HEK293 (cell line): ENCODE results near the gene SGSM2.

ENCODE experiments used
- CTCF ChIA-PET: fragments of 350-600 bp; formaldehyde crosslinking; extraction: SDS; loops from one replicate; lab custom pipeline; 2021; ENCODE audit warnings: antibody characterized with exemption; lab: Yijun Ruan, JAX
- POLR2A ChIA-PET: fragments of 300-600 bp; formaldehyde crosslinking; extraction: SDS; loops from one replicate; lab custom pipeline; 2020; ENCODE audit warnings: antibody characterized with exemption, inconsistent platforms; lab: Yijun Ruan, JAX
- H3K27ac ChIP-seq: fragments of 200-500 bp; sonication (Bioruptor generic); 2 replicates; pipeline ENCODE4 v1.5.1; 2014; ENCODE audit warnings: low read depth, low read length, control low read depth, inconsistent platforms; ENCODE audit errors: extremely low read depth
- H3K36me3 ChIP-seq, 2 experiments: fragments of 200-500 bp in 1 of 2; sonication (Bioruptor generic) in 1 of 2; 1 replicate in 1 of 2; 2 replicates in 1 of 2; pipeline ENCODE4 v1.5.1; 2014 to 2017; ENCODE audit warnings: inconsistent platforms in 2 of 2, low read length in 2 of 2; ENCODE audit not compliant: control insufficient read depth in 2 of 2, insufficient read depth in 1 of 2
- H3K4me1 ChIP-seq: fragments of 200-500 bp; sonication (Bioruptor generic); 2 replicates; pipeline ENCODE4 v1.5.1; 2014; ENCODE audit warnings: mild to moderate bottlenecking, low read length, inconsistent platforms; ENCODE audit not compliant: control insufficient read depth, insufficient read depth
- H3K4me3 ChIP-seq: 2 replicates; pipeline ENCODE4 v1.5.1; 2011; ENCODE audit warnings: low read depth, mild to moderate bottlenecking, control low read depth, low read length, moderate library complexity
- H3K9me3 ChIP-seq: fragments of 200-500 bp; sonication (Bioruptor generic); 2 replicates; pipeline ENCODE4 v1.5.1; 2014; ENCODE audit warnings: low read depth, low read length, inconsistent platforms; ENCODE audit not compliant: control insufficient read depth, insufficient read depth
- RBAK ChIP-seq: fragments of 450-650 bp; formaldehyde crosslinking; IDR thresholded peaks from 2 replicates; pipeline ENCODE4 v1.5.1; 2016; ENCODE audit warnings: missing biosample characterization, missing genetic modification characterization
- SCRT1 ChIP-seq: fragments of 450-650 bp; formaldehyde crosslinking; IDR thresholded peaks from 2 replicates; pipeline ENCODE4 v1.5.1; 2016; ENCODE audit warnings: missing biosample characterization, missing genetic modification characterization, borderline replicate concordance
- SCRT2 ChIP-seq: fragments of 450-650 bp; formaldehyde crosslinking; IDR thresholded peaks from 2 replicates; pipeline ENCODE4 v1.5.1; 2016; ENCODE audit warnings: missing biosample characterization, missing genetic modification characterization
- ZBTB20 ChIP-seq: fragments of 450-650 bp; formaldehyde crosslinking; IDR thresholded peaks from 2 replicates; pipeline ENCODE4 v1.5.1; 2016; ENCODE audit warnings: missing biosample characterization, missing genetic modification characterization
- ZEB2 ChIP-seq: fragments of 450-650 bp; formaldehyde crosslinking; IDR thresholded peaks from 2 replicates; pipeline ENCODE4 v1.5.1; 2016; ENCODE audit warnings: missing biosample characterization, missing genetic modification characterization
- ZNF148 ChIP-seq: fragments of 450-650 bp; formaldehyde crosslinking; IDR thresholded peaks from 2 replicates; pipeline ENCODE4 v1.5.0; 2017; ENCODE audit warnings: missing biosample characterization, missing genetic modification characterization, borderline replicate concordance
- ZNF280C ChIP-seq: fragments of 450-650 bp; formaldehyde crosslinking; IDR thresholded peaks from 2 replicates; pipeline ENCODE4 v1.5.1; 2016; ENCODE audit warnings: missing biosample characterization, missing genetic modification characterization
- ZNF544 ChIP-seq: fragments of 450-650 bp; formaldehyde crosslinking; IDR thresholded peaks from 2 replicates; pipeline ENCODE4 v1.5.0; 2017; ENCODE audit warnings: missing biosample characterization, missing genetic modification characterization
- ZNF629 ChIP-seq: fragments of 450-650 bp; formaldehyde crosslinking; IDR thresholded peaks from 2 replicates; pipeline ENCODE4 v1.5.1; 2017; ENCODE audit warnings: missing biosample characterization, missing genetic modification characterization
- ZSCAN30 ChIP-seq: fragments of 450-650 bp; IDR thresholded peaks from 2 replicates; pipeline ENCODE4 v1.5.1; 2018; ENCODE audit warnings: missing biosample characterization, mild to moderate bottlenecking, missing genetic modification characterization, moderate library complexity
- ZXDB ChIP-seq: fragments of 450-650 bp; formaldehyde crosslinking; IDR thresholded peaks from 2 replicates; pipeline ENCODE4 v1.5.1; 2016; ENCODE audit warnings: missing biosample characterization, missing genetic modification characterization
- TF ChIP-seq, protein P1 (sequence below): fragments of 450-650 bp; formaldehyde crosslinking; conservative IDR thresholded peaks from 2 replicates; pipeline ENCODE4 v1.5.1; 2016; ENCODE audit warnings: low read depth, missing biosample characterization, missing genetic modification characterization
- TF ChIP-seq, protein P2 (sequence below): fragments of 450-650 bp; formaldehyde crosslinking; IDR thresholded peaks from 2 replicates; pipeline ENCODE4 v1.5.1; 2016; ENCODE audit warnings: missing biosample characterization, missing genetic modification characterization

The SGSM2 gene

GRCh38 chr17:2303204-2304188, 33.8 kb upstream of the SGSM2 start, which contains the start of the genes SMG6 and SRR (continued):
- no peak for TF ChIP-seq ZNF280C (tag by site-specific recombination)
- TF ChIP-seq ZBTB20 (tag by site-specific recombination): peak; percentile 86
- TF ChIP-seq ZXDB (tag by site-specific recombination): no peak
- TF ChIP-seq ZNF148 (tag by site-specific recombination): no peak
- TF ChIP-seq RBAK (tag by site-specific recombination): no peak

GRCh38 chr17:2304931-2305330, 32.4 kb upstream of the SGSM2 start:
- 0 out of 2 replicates have a peak, but pooled peaks have one; percentile 11 for TF ChIP-seq SCRT1 (tag by site-specific recombination)
- peak; percentile 83 for TF ChIP-seq SCRT2
- no peak for TF ChIP-seq ZNF280C (tag by site-specific recombination)
- TF ChIP-seq, all 188 proteins: peak for 2
- Histone ChIP-seq H3K27ac (no peak overlapping the region), H3K36me3 (peaks cover 7 to 10% of the 10 kb centered on the region in 2 experiments), H3K4me3 (no peak overlapping the region), H3K4me1 (peaks cover 6% of the 10 kb centered on the region; the same call in 1 of the 2 replicates), H3K9me3 (no peaks in the 10 kb centered on the region)
- ChIA-PET CTCF (interaction anchor here (0.6 to 1.1 kb wide), 6 partner anchors 31 to 648 kb away, joined by 3 to 4 read pairs (median 3); partner anchors contain the start of genes HIC1 and SGSM2), POLR2A (interaction anchor here (1.2 to 3.9 kb wide), 3 partner anchors 19 to 96 kb away, joined by 3 to 46 read pairs (median 25); partner anchors contain the start of genes MNT, SGSM2 and TSR1)

- no peak overlapping the region for H3K4me3 ChIP-seq
- peaks cover 6% of the 10 kb centered on the region; the same call in 1 of the 2 replicates for H3K4me1 ChIP-seq
- ChIA-PET CTCF (no interaction called here), POLR2A (interaction anchor here (0.9 kb wide), 1 partner anchor 16 kb away, joined by 4 read pairs; no protein-coding TSS in a partner anchor)
- peaks cover 2 to 3% of the 10 kb centered on the region in 2 experiments for H3K36me3 ChIP-seq
- H3K27ac ChIP-seq: no peak overlapping the region
- H3K9me3 ChIP-seq: no peaks in the 10 kb centered on the region
- peak; percentile 70 for TF ChIP-seq ZNF629 (tag by site-specific recombination)
- TF ChIP-seq ZSCAN30 (tag by site-specific recombination): peak; percentile 58; the same call in 1 of the 2 replicates
- TF ChIP-seq, protein P1, sequence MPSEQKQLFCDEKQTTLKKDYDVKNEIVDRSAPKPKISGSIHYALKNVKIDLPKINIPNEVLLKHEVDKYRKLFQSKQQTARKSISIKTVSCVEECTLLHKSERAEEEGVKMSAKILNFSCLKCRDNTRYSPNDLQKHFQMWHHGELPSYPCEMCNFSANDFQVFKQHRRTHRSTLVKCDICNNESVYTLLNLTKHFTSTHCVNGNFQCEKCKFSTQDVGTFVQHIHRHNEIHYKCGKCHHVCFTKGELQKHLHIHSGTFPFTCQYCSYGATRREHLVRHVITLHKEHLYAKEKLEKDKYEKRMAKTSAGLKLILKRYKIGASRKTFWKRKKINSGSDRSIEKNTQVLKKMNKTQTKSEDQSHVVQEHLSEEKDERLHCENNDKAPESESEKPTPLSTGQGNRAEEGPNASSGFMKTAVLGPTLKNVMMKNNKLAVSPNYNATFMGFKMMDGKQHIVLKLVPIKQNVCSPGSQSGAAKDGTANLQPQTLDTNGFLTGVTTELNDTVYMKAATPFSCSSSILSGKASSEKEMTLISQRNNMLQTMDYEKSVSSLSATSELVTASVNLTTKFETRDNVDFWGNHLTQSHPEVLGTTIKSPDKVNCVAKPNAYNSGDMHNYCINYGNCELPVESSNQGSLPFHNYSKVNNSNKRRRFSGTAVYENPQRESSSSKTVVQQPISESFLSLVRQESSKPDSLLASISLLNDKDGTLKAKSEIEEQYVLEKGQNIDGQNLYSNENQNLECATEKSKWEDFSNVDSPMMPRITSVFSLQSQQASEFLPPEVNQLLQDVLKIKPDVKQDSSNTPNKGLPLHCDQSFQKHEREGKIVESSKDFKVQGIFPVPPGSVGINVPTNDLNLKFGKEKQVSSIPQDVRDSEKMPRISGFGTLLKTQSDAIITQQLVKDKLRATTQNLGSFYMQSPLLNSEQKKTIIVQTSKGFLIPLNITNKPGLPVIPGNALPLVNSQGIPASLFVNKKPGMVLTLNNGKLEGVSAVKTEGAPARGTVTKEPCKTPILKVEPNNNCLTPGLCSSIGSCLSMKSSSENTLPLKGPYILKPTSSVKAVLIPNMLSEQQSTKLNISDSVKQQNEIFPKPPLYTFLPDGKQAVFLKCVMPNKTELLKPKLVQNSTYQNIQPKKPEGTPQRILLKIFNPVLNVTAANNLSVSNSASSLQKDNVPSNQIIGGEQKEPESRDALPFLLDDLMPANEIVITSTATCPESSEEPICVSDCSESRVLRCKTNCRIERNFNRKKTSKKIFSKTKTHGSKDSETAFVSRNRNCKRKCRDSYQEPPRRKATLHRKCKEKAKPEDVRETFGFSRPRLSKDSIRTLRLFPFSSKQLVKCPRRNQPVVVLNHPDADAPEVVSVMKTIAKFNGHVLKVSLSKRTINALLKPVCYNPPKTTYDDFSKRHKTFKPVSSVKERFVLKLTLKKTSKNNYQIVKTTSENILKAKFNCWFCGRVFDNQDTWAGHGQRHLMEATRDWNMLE (tag by site-specific recombination): no peak
- no peak for TF ChIP-seq ZNF544
- TF ChIP-seq, protein P2, sequence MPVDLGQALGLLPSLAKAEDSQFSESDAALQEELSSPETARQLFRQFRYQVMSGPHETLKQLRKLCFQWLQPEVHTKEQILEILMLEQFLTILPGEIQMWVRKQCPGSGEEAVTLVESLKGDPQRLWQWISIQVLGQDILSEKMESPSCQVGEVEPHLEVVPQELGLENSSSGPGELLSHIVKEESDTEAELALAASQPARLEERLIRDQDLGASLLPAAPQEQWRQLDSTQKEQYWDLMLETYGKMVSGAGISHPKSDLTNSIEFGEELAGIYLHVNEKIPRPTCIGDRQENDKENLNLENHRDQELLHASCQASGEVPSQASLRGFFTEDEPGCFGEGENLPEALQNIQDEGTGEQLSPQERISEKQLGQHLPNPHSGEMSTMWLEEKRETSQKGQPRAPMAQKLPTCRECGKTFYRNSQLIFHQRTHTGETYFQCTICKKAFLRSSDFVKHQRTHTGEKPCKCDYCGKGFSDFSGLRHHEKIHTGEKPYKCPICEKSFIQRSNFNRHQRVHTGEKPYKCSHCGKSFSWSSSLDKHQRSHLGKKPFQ (tag by site-specific recombination): 0 out of 2 replicates have a peak, but pooled peaks have one; percentile 69
- 0 out of 2 replicates have a peak, but pooled peaks have one; percentile 38 for TF ChIP-seq ZEB2 (tag by site-specific recombination)
Observed at GRCh38 chr17:2309338-2310154, 27.8 kb upstream of the SGSM2 start.
